HG03025 (cell line): ENCODE data around the gene GIPC3.

ENCODE experiments used
- ATAC-seq: cut with Tn5 transposase; IDR thresholded peaks from one replicate; pipeline ENCODE4 v1.9.1; 2021; ENCODE audit warnings: mild to moderate bottlenecking, moderate library complexity; ENCODE audit not compliant: unreplicated experiment, low FRiP score

GIPC3 gene

GRCh38 chr19:3585301-3586126, at the start of gene GIPC3:
TSS of gene GIPC3 (plus strand) at chr19:3585478. CDS start at chr19:3585598, 120 bp downstream.
- no peak for ATAC-seq

GRCh38 chr19:3535563-3535965, 49.7 kb upstream of the GIPC3 start:
- no peak for ATAC-seq

- no peak for ATAC-seq
Observed at GRCh38 chr19:3535981-3536380, 49.3 kb upstream of the GIPC3 start.

GRCh38 chr19:3536429-3537100, 48.7 kb upstream of the GIPC3 start:
- no peak for ATAC-seq

- ATAC-seq, result no peak
Observed at GRCh38 chr19:3537101-3537437, 48.2 kb upstream of the GIPC3 start.

GRCh38 chr19:3537438-3538240, 47.6 kb upstream of the GIPC3 start:
- no peak for ATAC-seq

GRCh38 chr19:3538258-3538929, 46.9 kb upstream of the GIPC3 start:
- ATAC-seq, result no peak

GRCh38 chr19:3538965-3539755, 46.1 kb upstream of the GIPC3 start, which contains the start of gene TEKTIP1:
TSS of gene TEKTIP1 (plus strand) at chr19:3539174. CDS start at chr19:3539178, 4 bp downstream.
- no peak for ATAC-seq

- no peak for ATAC-seq
Observed at GRCh38 chr19:3539756-3540118, 45.5 kb upstream of the GIPC3 start.

GRCh38 chr19:3543150-3544057, 41.9 kb upstream of the GIPC3 start:
- ATAC-seq, result no peak

- no peak for ATAC-seq
Observed at GRCh38 chr19:3544058-3544376, 41.3 kb upstream of the GIPC3 start.

- ATAC-seq, result no peak
Observed at GRCh38 chr19:3544742-3545668, 40.3 kb upstream of the GIPC3 start.

GRCh38 chr19:3545669-3546034, 39.6 kb upstream of the GIPC3 start:
- no peak for ATAC-seq

GRCh38 chr19:3546119-3546518, 39.2 kb upstream of the GIPC3 start:
- ATAC-seq, result no peak

GRCh38 chr19:3547301-3547731, 38.0 kb upstream of the GIPC3 start:
- ATAC-seq, result no peak

GRCh38 chr19:3547767-3548282, 37.5 kb upstream of the GIPC3 start:
- no peak for ATAC-seq

- no peak for ATAC-seq
Observed at GRCh38 chr19:3548606-3549005, 36.7 kb upstream of the GIPC3 start.

GRCh38 chr19:3549816-3550215, 35.5 kb upstream of the GIPC3 start:
- ATAC-seq, result no peak
